Endothelial cell of hepatic sinusoid (primary cell): ENCODE results near the gene EEF1E1.

ENCODE experiments used
- in situ Hi-C: cut with HindIII; loops from 2 replicates; pipeline ENCODE4 v1.10.0; 2017; ENCODE audit warnings: low sequenced_read_pairs

Gene EEF1E1

GRCh38 chr6:8090650-8091049 is 11.7 kb downstream of the EEF1E1 start:
- in situ Hi-C loops, result no loop called here

- in situ Hi-C loops, result no loop called here
Measured at GRCh38 chr6:8088886-8089285, 13.5 kb downstream of the EEF1E1 start.

- in situ Hi-C loops, result no loop called here
Measured at GRCh38 chr6:8087870-8088754, 14.2 kb downstream of the EEF1E1 start.

GRCh38 chr6:8086755-8087306 is 15.5 kb downstream of the EEF1E1 start:
- in situ Hi-C loops, result no loop called here

GRCh38 chr6:8085053-8085511 is 17.3 kb downstream of the EEF1E1 start:
- in situ Hi-C loops, result no loop called here

GRCh38 chr6:8084586-8084985 is 17.8 kb downstream of the EEF1E1 start:
- in situ Hi-C loops, result no loop called here

- in situ Hi-C loops, result no loop called here
Measured at GRCh38 chr6:8082954-8083858, 19.1 kb downstream of the EEF1E1 start.

- in situ Hi-C loops, result no loop called here
Measured at GRCh38 chr6:8082572-8082953, 19.8 kb downstream of the EEF1E1 start.

- in situ Hi-C loops, result no loop called here
Measured at GRCh38 chr6:8080362-8081151, 21.8 kb downstream of the EEF1E1 start.

GRCh38 chr6:8079126-8079525 is 23.2 kb downstream of the EEF1E1 start:
- in situ Hi-C loops, result no loop called here

GRCh38 chr6:8077991-8078390 is 24.4 kb downstream of the EEF1E1 start:
- in situ Hi-C loops, result no loop called here

GRCh38 chr6:8075704-8076103 is 26.6 kb downstream of the EEF1E1 start:
- in situ Hi-C loops, result no loop called here

- in situ Hi-C loops, result no loop called here
Measured at GRCh38 chr6:8075185-8075584, 27.2 kb downstream of the EEF1E1 start.

- in situ Hi-C loops, result no loop called here
Measured at GRCh38 chr6:8074213-8074612, 28.1 kb downstream of the EEF1E1 start.

- in situ Hi-C loops, result no loop called here
Measured at GRCh38 chr6:8073758-8074157, 28.6 kb downstream of the EEF1E1 start.

GRCh38 chr6:8070718-8071117 is 31.6 kb downstream of the EEF1E1 start:
- in situ Hi-C loops, result no loop called here

GRCh38 chr6:8069631-8070284 is 32.6 kb downstream of the EEF1E1 start:
- in situ Hi-C loops, result loop anchor here (5.0 kb wide), 1 partner anchor 43 kb away; no protein-coding TSS in a partner anchor

GRCh38 chr6:8069151-8069550 is 33.2 kb downstream of the EEF1E1 start:
- in situ Hi-C loops, result loop anchor here (5.0 kb wide), 1 partner anchor 43 kb away; no protein-coding TSS in a partner anchor

GRCh38 chr6:8066108-8066507 is 36.2 kb downstream of the EEF1E1 start:
- in situ Hi-C loops, result loop anchor here (5.0 kb wide), 1 partner anchor 46 kb away; no protein-coding TSS in a partner anchor

- in situ Hi-C loops, result loop anchor here (5.0 kb wide), 1 partner anchor 47 kb away; no protein-coding TSS in a partner anchor
Measured at GRCh38 chr6:8065519-8065911, 36.8 kb downstream of the EEF1E1 start.
